HepG2 (cell line): ENCODE results near the gene IFT52. TPM values are rescaled to one million over a fixed set of nuclear protein-coding genes. Genes with fewer than 3 reads are reported as not detected.
A peak's percentile ranks its signal among the peaks of the same experiment; 100 is the strongest.

Source experiments
- ELF3 ChIP-seq: IDR thresholded peaks from 2 replicates; pipeline ENCODE4 v1.6.1; 2016; ENCODE audit warnings: missing genetic modification reagents, missing compliant biosample characterization
- HES4 ChIP-seq: sonication (generic); formaldehyde crosslinking; IDR thresholded peaks from 2 replicates; pipeline ENCODE4 v1.9.0; 2021; ENCODE audit warnings: mild to moderate bottlenecking, missing genetic modification reagents, borderline replicate concordance
- LCORL ChIP-seq, 2 experiments: fragments of 450-650 bp in 1 of 2; sonication (generic) in 1 of 2; formaldehyde crosslinking in 1 of 2; IDR thresholded peaks; 2 replicates each; pipeline versions ENCODE4 v1.5.0 to v1.6.1; 2017 to 2020; ENCODE audit warnings: antibody characterized with exemption in 1 of 2, missing genetic modification reagents in 1 of 2
- MATR3 ChIP-seq: sonication (generic); formaldehyde crosslinking; IDR thresholded peaks from 2 replicates; pipeline ENCODE4 v1.4.0; 2020; ENCODE audit warnings: missing genetic modification reagents
- MYC ChIP-seq: sonication (generic); formaldehyde crosslinking; IDR thresholded peaks from 2 replicates; pipeline ENCODE4 v1.9.0; 2021; ENCODE audit warnings: missing genetic modification reagents, borderline replicate concordance
- NR2F2 ChIP-seq: IDR thresholded peaks from 2 replicates; pipeline ENCODE4 v1.6.1; 2012; ENCODE audit warnings: low read depth, inconsistent platforms, borderline replicate concordance
- PITX1 ChIP-seq: sonication (generic); formaldehyde crosslinking; IDR thresholded peaks from 2 replicates; pipeline ENCODE4 v1.5.1; 2020; ENCODE audit warnings: mild to moderate bottlenecking, missing genetic modification reagents
- SKI ChIP-seq: fragments of 450-650 bp; IDR thresholded peaks from one replicate; pipeline ENCODE4 v1.6.1; 2018; ENCODE audit warnings: mild to moderate bottlenecking; ENCODE audit not compliant: partially characterized antibody
- STAG1 ChIP-seq: sonication (generic); formaldehyde crosslinking; IDR thresholded peaks from 2 replicates; pipeline ENCODE4 v1.4.0; 2020; ENCODE audit warnings: missing genetic modification reagents
- SUZ12 ChIP-seq: fragments of 150-350 bp; IDR thresholded peaks from 2 replicates; pipeline ENCODE4 v1.6.1; 2014; ENCODE audit warnings: low read depth, low read length
- ZNF292 ChIP-seq: sonication (generic); formaldehyde crosslinking; IDR thresholded peaks from 2 replicates; pipeline ENCODE4 v1.8.1; 2022; ENCODE audit warnings: mild to moderate bottlenecking, low read depth, missing genetic modification reagents, borderline replicate concordance
- ZNF337 ChIP-seq: sonication (generic); formaldehyde crosslinking; IDR thresholded peaks from 2 replicates; pipeline ENCODE4 v1.5.1; 2020; ENCODE audit warnings: missing genetic modification reagents, low read depth, mild to moderate bottlenecking, borderline replicate concordance
- ZNF460 ChIP-seq: sonication (generic); formaldehyde crosslinking; IDR thresholded peaks from 2 replicates; pipeline ENCODE4 v1.5.1; 2020; ENCODE audit warnings: missing genetic modification reagents, mild to moderate bottlenecking, borderline replicate concordance
- ZNF510 ChIP-seq: sonication (generic); formaldehyde crosslinking; IDR thresholded peaks from 2 replicates; pipeline ENCODE4 v1.4.0; 2020; ENCODE audit warnings: low read depth, mild to moderate bottlenecking, missing genetic modification reagents
- ZNF547 ChIP-seq: sonication (generic); formaldehyde crosslinking; IDR thresholded peaks from 2 replicates; pipeline ENCODE4 v1.5.1; 2020; ENCODE audit warnings: mild to moderate bottlenecking, missing genetic modification reagents
- ZNF629 ChIP-seq: sonication (generic); formaldehyde crosslinking; conservative IDR thresholded peaks from 2 replicates; pipeline ENCODE4 v1.5.0; 2020; ENCODE audit warnings: missing genetic modification reagents
- ZNF883 ChIP-seq: sonication (generic); formaldehyde crosslinking; IDR thresholded peaks from 2 replicates; pipeline ENCODE4 v1.5.1; 2020; ENCODE audit warnings: mild to moderate bottlenecking, missing genetic modification reagents; ENCODE audit errors: not compliant biosample characterization
- ZSCAN21 ChIP-seq: sonication (generic); formaldehyde crosslinking; IDR thresholded peaks from 2 replicates; pipeline ENCODE4 v1.8.0; 2022; ENCODE audit warnings: mild to moderate bottlenecking, missing genetic modification reagents, moderate library complexity, borderline replicate concordance
- polyA plus RNA-seq, 8 experiments: library from polyadenylated mRNA; depleted of rRNA in 3 of 8; stranded (reverse) in 7 of 8; unstranded in 1 of 8; fragments of >200 nt; fragmentation: Illumina TruSeq in 4 of 8; extraction: Trizol in 4 of 8; gene quantifications; 2 replicates each; pipeline versions ENCODE4 v1.2.1 to v1.2.3, GENCODE V29; 2011 to 2016; ENCODE audit warnings: low read depth in 4 of 8, missing spikeins in 1 of 8, mixed read lengths in 1 of 8; ENCODE audit not compliant: insufficient read depth in 1 of 8
- total RNA-seq, 5 experiments: library from RNA; depleted of rRNA; stranded (reverse); fragments of >200 nt; fragmentation: Illumina TruSeq; extraction: Trizol; gene quantifications; 2 replicates each; pipeline ENCODE4 v1.2.3, GENCODE V29; 2016; ENCODE audit warnings: low read depth in 1 of 5
- TF ChIP-seq, protein P1 (sequence below): IDR thresholded peaks from 2 replicates; pipeline ENCODE4 v1.4.0; 2020; ENCODE audit warnings: mild to moderate bottlenecking, missing genetic modification reagents
- TF ChIP-seq, protein P2 (sequence below): sonication (generic); formaldehyde crosslinking; IDR thresholded peaks from 2 replicates; pipeline ENCODE4 v1.4.0; 2020; ENCODE audit warnings: missing genetic modification reagents
- TF ChIP-seq, protein P3 (sequence below): sonication (generic); formaldehyde crosslinking; IDR thresholded peaks from 2 replicates; pipeline ENCODE4 v1.8.0; 2022; ENCODE audit warnings: mild to moderate bottlenecking, missing genetic modification reagents; ENCODE audit not compliant: insufficient replicate concordance
- TF ChIP-seq, protein P4 (sequence below): sonication (generic); formaldehyde crosslinking; conservative IDR thresholded peaks from 2 replicates; pipeline ENCODE4 v1.5.0; 2020; ENCODE audit warnings: missing genetic modification reagents

IFT52 gene
- total and polyA plus RNA-seq, 2 of the 13 experiments (the other 11 are each of a cell fraction or from before 2014, with no cell fraction given): 48.0 to 64.0 TPM

DNA sequence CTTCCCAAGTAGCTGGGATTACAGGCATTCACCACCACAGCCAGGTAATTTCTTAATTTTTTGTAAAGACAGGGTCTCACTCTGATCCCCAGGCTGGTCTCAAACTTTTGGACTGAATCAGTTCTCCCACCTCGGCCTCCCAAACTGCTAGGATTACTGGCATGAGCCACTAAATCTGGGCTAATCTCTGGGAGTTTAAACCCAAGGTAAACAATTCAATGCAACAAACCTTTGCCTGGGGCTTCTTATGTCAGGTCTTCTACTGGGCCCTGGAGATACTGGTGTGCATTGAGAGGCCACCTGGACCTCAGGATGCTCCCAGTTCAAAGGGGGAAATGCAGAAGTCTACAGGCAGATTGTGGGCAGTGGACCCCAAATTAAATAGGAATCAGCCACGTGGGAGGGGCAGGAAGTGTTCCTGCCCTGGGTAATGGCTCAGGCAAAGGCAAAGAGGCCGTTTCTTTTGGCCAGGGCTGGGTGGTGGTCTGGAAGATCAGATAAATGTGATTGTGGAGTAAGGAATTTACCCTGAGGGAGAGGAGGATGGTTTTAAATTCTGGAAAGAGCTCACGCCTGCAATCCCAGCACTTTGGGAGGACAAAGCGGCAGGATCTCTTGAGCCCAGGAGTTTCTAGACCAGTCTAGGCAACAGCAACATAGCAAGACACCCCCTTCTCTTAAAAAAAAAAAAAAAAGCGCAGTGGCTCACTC, 74.9 kb downstream of the IFT52 start (continued):
- TF ChIP-seq, protein P1, sequence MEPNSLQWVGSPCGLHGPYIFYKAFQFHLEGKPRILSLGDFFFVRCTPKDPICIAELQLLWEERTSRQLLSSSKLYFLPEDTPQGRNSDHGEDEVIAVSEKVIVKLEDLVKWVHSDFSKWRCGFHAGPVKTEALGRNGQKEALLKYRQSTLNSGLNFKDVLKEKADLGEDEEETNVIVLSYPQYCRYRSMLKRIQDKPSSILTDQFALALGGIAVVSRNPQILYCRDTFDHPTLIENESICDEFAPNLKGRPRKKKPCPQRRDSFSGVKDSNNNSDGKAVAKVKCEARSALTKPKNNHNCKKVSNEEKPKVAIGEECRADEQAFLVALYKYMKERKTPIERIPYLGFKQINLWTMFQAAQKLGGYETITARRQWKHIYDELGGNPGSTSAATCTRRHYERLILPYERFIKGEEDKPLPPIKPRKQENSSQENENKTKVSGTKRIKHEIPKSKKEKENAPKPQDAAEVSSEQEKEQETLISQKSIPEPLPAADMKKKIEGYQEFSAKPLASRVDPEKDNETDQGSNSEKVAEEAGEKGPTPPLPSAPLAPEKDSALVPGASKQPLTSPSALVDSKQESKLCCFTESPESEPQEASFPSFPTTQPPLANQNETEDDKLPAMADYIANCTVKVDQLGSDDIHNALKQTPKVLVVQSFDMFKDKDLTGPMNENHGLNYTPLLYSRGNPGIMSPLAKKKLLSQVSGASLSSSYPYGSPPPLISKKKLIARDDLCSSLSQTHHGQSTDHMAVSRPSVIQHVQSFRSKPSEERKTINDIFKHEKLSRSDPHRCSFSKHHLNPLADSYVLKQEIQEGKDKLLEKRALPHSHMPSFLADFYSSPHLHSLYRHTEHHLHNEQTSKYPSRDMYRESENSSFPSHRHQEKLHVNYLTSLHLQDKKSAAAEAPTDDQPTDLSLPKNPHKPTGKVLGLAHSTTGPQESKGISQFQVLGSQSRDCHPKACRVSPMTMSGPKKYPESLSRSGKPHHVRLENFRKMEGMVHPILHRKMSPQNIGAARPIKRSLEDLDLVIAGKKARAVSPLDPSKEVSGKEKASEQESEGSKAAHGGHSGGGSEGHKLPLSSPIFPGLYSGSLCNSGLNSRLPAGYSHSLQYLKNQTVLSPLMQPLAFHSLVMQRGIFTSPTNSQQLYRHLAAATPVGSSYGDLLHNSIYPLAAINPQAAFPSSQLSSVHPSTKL (CRISPR knock-in tag): no peak
- TF ChIP-seq LCORL (IDR thresholded peaks at IDR 0.05) (no peak), LCORL (CRISPR knock-in tag; IDR thresholded peaks at IDR 0.05) (0 out of 2 replicates have a peak, but pooled peaks have one; percentile 21), ZNF460 (no peak), ZNF510 (no peak), ZNF292 (CRISPR knock-in tag) (no peak), MYC (CRISPR knock-in tag) (0 out of 2 replicates have a peak, but pooled peaks have one; percentile 19), ELF3 (CRISPR knock-in tag) (no peak), HES4 (CRISPR knock-in tag) (0 out of 2 replicates have a peak, but pooled peaks have one; percentile 27), ZNF337 (CRISPR knock-in tag) (no peak), ZNF883 (no peak), ZNF629 (no peak), NR2F2 (no peak), SUZ12 (no peak), SKI (no peak), STAG1 (0 out of 2 replicates have a peak, but pooled peaks have one; percentile 4), ZSCAN21 (CRISPR knock-in tag) (no peak), ZNF547 (CRISPR knock-in tag) (no peak), MATR3 (CRISPR knock-in tag) (no peak), PITX1 (CRISPR knock-in tag) (peak; percentile 66; the same call in 1 of the 2 replicates)
- TF ChIP-seq, protein P2, sequence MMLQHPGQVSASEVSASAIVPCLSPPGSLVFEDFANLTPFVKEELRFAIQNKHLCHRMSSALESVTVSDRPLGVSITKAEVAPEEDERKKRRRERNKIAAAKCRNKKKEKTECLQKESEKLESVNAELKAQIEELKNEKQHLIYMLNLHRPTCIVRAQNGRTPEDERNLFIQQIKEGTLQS: no peak
- TF ChIP-seq, protein P3, sequence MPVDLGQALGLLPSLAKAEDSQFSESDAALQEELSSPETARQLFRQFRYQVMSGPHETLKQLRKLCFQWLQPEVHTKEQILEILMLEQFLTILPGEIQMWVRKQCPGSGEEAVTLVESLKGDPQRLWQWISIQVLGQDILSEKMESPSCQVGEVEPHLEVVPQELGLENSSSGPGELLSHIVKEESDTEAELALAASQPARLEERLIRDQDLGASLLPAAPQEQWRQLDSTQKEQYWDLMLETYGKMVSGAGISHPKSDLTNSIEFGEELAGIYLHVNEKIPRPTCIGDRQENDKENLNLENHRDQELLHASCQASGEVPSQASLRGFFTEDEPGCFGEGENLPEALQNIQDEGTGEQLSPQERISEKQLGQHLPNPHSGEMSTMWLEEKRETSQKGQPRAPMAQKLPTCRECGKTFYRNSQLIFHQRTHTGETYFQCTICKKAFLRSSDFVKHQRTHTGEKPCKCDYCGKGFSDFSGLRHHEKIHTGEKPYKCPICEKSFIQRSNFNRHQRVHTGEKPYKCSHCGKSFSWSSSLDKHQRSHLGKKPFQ (CRISPR knock-in tag): peak; percentile 39
- TF ChIP-seq, protein P4, sequence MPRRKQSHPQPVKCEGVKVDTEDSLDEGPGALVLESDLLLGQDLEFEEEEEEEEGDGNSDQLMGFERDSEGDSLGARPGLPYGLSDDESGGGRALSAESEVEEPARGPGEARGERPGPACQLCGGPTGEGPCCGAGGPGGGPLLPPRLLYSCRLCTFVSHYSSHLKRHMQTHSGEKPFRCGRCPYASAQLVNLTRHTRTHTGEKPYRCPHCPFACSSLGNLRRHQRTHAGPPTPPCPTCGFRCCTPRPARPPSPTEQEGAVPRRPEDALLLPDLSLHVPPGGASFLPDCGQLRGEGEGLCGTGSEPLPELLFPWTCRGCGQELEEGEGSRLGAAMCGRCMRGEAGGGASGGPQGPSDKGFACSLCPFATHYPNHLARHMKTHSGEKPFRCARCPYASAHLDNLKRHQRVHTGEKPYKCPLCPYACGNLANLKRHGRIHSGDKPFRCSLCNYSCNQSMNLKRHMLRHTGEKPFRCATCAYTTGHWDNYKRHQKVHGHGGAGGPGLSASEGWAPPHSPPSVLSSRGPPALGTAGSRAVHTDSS (CRISPR knock-in tag): no peak
